HG02852 (cell line): ENCODE measurements around the gene IGSF3.
"Not testable (repeated sequence)": the region's sequence is repeated elsewhere in the genome, so short reads cannot be mapped to it uniquely, and the experiment has no call there.

Experiments used
- ATAC-seq: cut with Tn5 transposase; IDR thresholded peaks from one replicate; pipeline ENCODE4 v1.9.1; 2021; ENCODE audit warnings: mild to moderate bottlenecking, moderate library complexity; ENCODE audit not compliant: unreplicated experiment

IGSF3 gene

GRCh38 chr1:116664366-116664977, 3.1 kb downstream of the IGSF3 start:
- no peak for ATAC-seq

- ATAC-seq, result no peak
Observed at GRCh38 chr1:116663821-116664220, 3.7 kb downstream of the IGSF3 start.

- no peak for ATAC-seq
Observed at GRCh38 chr1:116661633-116662032, 5.9 kb downstream of the IGSF3 start.

- ATAC-seq, result not testable (repeated sequence)
Observed at GRCh38 chr1:116658645-116659044, 8.9 kb downstream of the IGSF3 start.

- not testable (repeated sequence) for ATAC-seq
Observed at GRCh38 chr1:116657836-116658235, 9.7 kb downstream of the IGSF3 start.

- no peak for ATAC-seq
Observed at GRCh38 chr1:116654351-116654750, 13.2 kb downstream of the IGSF3 start.

GRCh38 chr1:116652598-116652997, 14.9 kb downstream of the IGSF3 start:
- ATAC-seq, result not testable (repeated sequence)

- ATAC-seq, result not testable (repeated sequence)
Observed at GRCh38 chr1:116650781-116651180, 16.8 kb downstream of the IGSF3 start.

GRCh38 chr1:116649041-116649440, 18.5 kb downstream of the IGSF3 start:
- ATAC-seq, result not testable (repeated sequence)

- not testable (repeated sequence) for ATAC-seq
Observed at GRCh38 chr1:116648325-116648724, 19.2 kb downstream of the IGSF3 start.

GRCh38 chr1:116647186-116647585, 20.3 kb downstream of the IGSF3 start:
- ATAC-seq, result not testable (repeated sequence)

- not testable (repeated sequence) for ATAC-seq
Observed at GRCh38 chr1:116646673-116647170, 20.8 kb downstream of the IGSF3 start.

GRCh38 chr1:116645802-116646672, 21.5 kb downstream of the IGSF3 start:
- not testable (repeated sequence) for ATAC-seq

- not testable (repeated sequence) for ATAC-seq
Observed at GRCh38 chr1:116644993-116645392, 22.5 kb downstream of the IGSF3 start.

GRCh38 chr1:116644096-116644495, 23.4 kb downstream of the IGSF3 start:
- ATAC-seq, result not testable (repeated sequence)

GRCh38 chr1:116643281-116643751, 24.2 kb downstream of the IGSF3 start:
- not testable (repeated sequence) for ATAC-seq

- ATAC-seq, result not testable (repeated sequence)
Observed at GRCh38 chr1:116642311-116643280, 24.9 kb downstream of the IGSF3 start.

- ATAC-seq, result not testable (repeated sequence)
Observed at GRCh38 chr1:116637583-116637982, 29.9 kb downstream of the IGSF3 start.

- not testable (repeated sequence) for ATAC-seq
Observed at GRCh38 chr1:116636584-116636983, 30.9 kb downstream of the IGSF3 start.

- ATAC-seq, result not testable (repeated sequence)
Observed at GRCh38 chr1:116634386-116634785, 33.1 kb downstream of the IGSF3 start.
